IPS DF 6.9 (cell line): ENCODE results near the gene GALNTL6.

ENCODE experiments used
- DNase-seq: peaks from one replicate; pipeline ENCODE4 v3.0.0-alpha.2; 2013; ENCODE audit warnings: low read depth, low spot score
- H3K27ac ChIP-seq: one replicate; pipeline ENCODE4 v1.5.1; 2013; ENCODE audit warnings: low read length, control low read depth
- H3K27me3 ChIP-seq: 2 replicates; pipeline ENCODE4 v1.6.1; 2013; ENCODE audit warnings: mild to moderate bottlenecking, low read length; ENCODE audit not compliant: control insufficient read depth, insufficient read depth
- H3K36me3 ChIP-seq: 2 replicates; pipeline ENCODE4 v1.6.1; 2013; ENCODE audit warnings: low read length; ENCODE audit not compliant: control insufficient read depth, insufficient read depth
- H3K4me1 ChIP-seq: 2 replicates; pipeline ENCODE4 v1.6.1; 2013; ENCODE audit warnings: low read length; ENCODE audit not compliant: control insufficient read depth, insufficient read depth
- H3K4me3 ChIP-seq: 2 replicates; pipeline ENCODE4 v1.5.1; 2013; ENCODE audit warnings: mild to moderate bottlenecking, low read length
- H3K9me3 ChIP-seq: 2 replicates; pipeline ENCODE4 v1.6.1; 2013; ENCODE audit warnings: low read length, inconsistent platforms; ENCODE audit not compliant: control insufficient read depth, insufficient read depth
- WGBS: extraction: QIAGEN DNeasy Blood & Tissue Kit; methylation state at CpG from one replicate; pipeline ENCODE4 v1.1.7; 2013; ENCODE audit warnings: mixed read lengths, missing lambda C conversion rate; ENCODE audit not compliant: insufficient read length, insufficient coverage; 5-methylcytosine and 5-hydroxymethylcytosine counted together

GALNTL6 gene

GRCh38 chr4:172555725-172556124, 742.5 kb downstream of the GALNTL6 start:
- no peaks in the 10 kb centered on the region for H3K36me3 ChIP-seq
- no CpG with 5 or more reads among the region's 2 CpGs for WGBS
- H3K27me3 ChIP-seq: no peaks in the 10 kb centered on the region
- H3K9me3 ChIP-seq: no peaks in the 10 kb centered on the region
- no peak overlapping the region for H3K4me3 ChIP-seq
- H3K4me1 ChIP-seq: no peaks in the 10 kb centered on the region
- no peak overlapping the region for H3K27ac ChIP-seq
- no peak for DNase-seq

- WGBS: no CpG with 5 or more reads among the region's 2 CpGs
- H3K36me3 ChIP-seq: no peaks in the 10 kb centered on the region
- H3K9me3 ChIP-seq: no peaks in the 10 kb centered on the region
- no peak for DNase-seq
- H3K4me3 ChIP-seq: no peak overlapping the region
- H3K27me3 ChIP-seq: no peaks in the 10 kb centered on the region
- no peaks in the 10 kb centered on the region for H3K4me1 ChIP-seq
- H3K27ac ChIP-seq: no peak overlapping the region
Measured at GRCh38 chr4:172573899-172574298, 760.7 kb downstream of the GALNTL6 start.

- Histone ChIP-seq H3K9me3 (no peaks in the 10 kb centered on the region), H3K27me3 (no peaks in the 10 kb centered on the region), H3K4me1 (no peaks in the 10 kb centered on the region), H3K27ac (no peak overlapping the region), H3K4me3 (no peak overlapping the region), H3K36me3 (no peaks in the 10 kb centered on the region)
- no peak for DNase-seq
- no CpG with 5 or more reads among the region's 3 CpGs for WGBS
Measured at GRCh38 chr4:172578712-172579111, 765.5 kb downstream of the GALNTL6 start.

- Histone ChIP-seq H3K27me3 (no peaks in the 10 kb centered on the region), H3K4me3 (no peak overlapping the region), H3K9me3 (no peaks in the 10 kb centered on the region), H3K36me3 (no peaks in the 10 kb centered on the region), H3K4me1 (no peaks in the 10 kb centered on the region), H3K27ac (no peak overlapping the region)
- no peak for DNase-seq
- WGBS: no CpG with 5 or more reads among the region's 2 CpGs
Measured at GRCh38 chr4:172584816-172585215, 771.6 kb downstream of the GALNTL6 start.

GRCh38 chr4:172596206-172596605, 783.0 kb downstream of the GALNTL6 start:
- Histone ChIP-seq H3K4me3 (no peak overlapping the region), H3K27ac (no peak overlapping the region), H3K9me3 (no peaks in the 10 kb centered on the region), H3K27me3 (no peaks in the 10 kb centered on the region), H3K36me3 (no peaks in the 10 kb centered on the region), H3K4me1 (no peaks in the 10 kb centered on the region)
- peak; percentile 5 for DNase-seq
- no CpG with 5 or more reads among the region's 4 CpGs for WGBS

GRCh38 chr4:172599554-172599953, 786.4 kb downstream of the GALNTL6 start:
- Histone ChIP-seq H3K36me3 (no peaks in the 10 kb centered on the region), H3K4me1 (no peaks in the 10 kb centered on the region), H3K27me3 (no peaks in the 10 kb centered on the region), H3K4me3 (no peak overlapping the region), H3K27ac (no peak overlapping the region), H3K9me3 (no peaks in the 10 kb centered on the region)
- no peak for DNase-seq
- no CpG with 5 or more reads among the region's 4 CpGs for WGBS

- Histone ChIP-seq H3K4me3 (no peak overlapping the region), H3K36me3 (no peaks in the 10 kb centered on the region), H3K4me1 (no peaks in the 10 kb centered on the region), H3K27ac (no peak overlapping the region), H3K27me3 (no peaks in the 10 kb centered on the region), H3K9me3 (no peaks in the 10 kb centered on the region)
- peak; percentile 1 for DNase-seq
- WGBS: no CpG with 5 or more reads among the region's 2 CpGs
Measured at GRCh38 chr4:172601195-172601594, 788.0 kb downstream of the GALNTL6 start.

- no peak overlapping the region for H3K27ac ChIP-seq
- WGBS: no CpG with 5 or more reads among the region's 5 CpGs
- DNase-seq: no peak
- H3K9me3 ChIP-seq: no peaks in the 10 kb centered on the region
- no peaks in the 10 kb centered on the region for H3K36me3 ChIP-seq
- H3K4me1 ChIP-seq: no peaks in the 10 kb centered on the region
- H3K27me3 ChIP-seq: no peaks in the 10 kb centered on the region
- H3K4me3 ChIP-seq: no peak overlapping the region
Measured at GRCh38 chr4:172619218-172619617, 806.0 kb downstream of the GALNTL6 start.

GRCh38 chr4:172619798-172620197, 806.6 kb downstream of the GALNTL6 start:
- H3K9me3 ChIP-seq: no peaks in the 10 kb centered on the region
- H3K36me3 ChIP-seq: no peaks in the 10 kb centered on the region
- H3K27ac ChIP-seq: no peak overlapping the region
- H3K27me3 ChIP-seq: no peaks in the 10 kb centered on the region
- no peak overlapping the region for H3K4me3 ChIP-seq
- WGBS: no CpG with 5 or more reads among the region's 2 CpGs
- no peaks in the 10 kb centered on the region for H3K4me1 ChIP-seq
- DNase-seq: no peak

- Histone ChIP-seq H3K27me3 (no peaks in the 10 kb centered on the region), H3K36me3 (no peaks in the 10 kb centered on the region), H3K4me3 (no peak overlapping the region), H3K27ac (no peak overlapping the region), H3K9me3 (no peaks in the 10 kb centered on the region), H3K4me1 (no peaks in the 10 kb centered on the region; the same call in 1 of the 2 replicates)
- WGBS: no CpG with 5 or more reads among the region's 3 CpGs
- DNase-seq: no peak
Measured at GRCh38 chr4:172628263-172628662, 815.1 kb downstream of the GALNTL6 start.

- WGBS: no CpG with 5 or more reads among the region's 3 CpGs
- DNase-seq: no peak
- Histone ChIP-seq H3K4me3 (no peak overlapping the region), H3K27me3 (no peaks in the 10 kb centered on the region), H3K27ac (no peak overlapping the region), H3K9me3 (no peaks in the 10 kb centered on the region), H3K4me1 (no peaks in the 10 kb centered on the region; the same call in 1 of the 2 replicates), H3K36me3 (no peaks in the 10 kb centered on the region)
Measured at GRCh38 chr4:172630280-172630679, 817.1 kb downstream of the GALNTL6 start.
